Measurements from ENCODE around the gene BBS9. TPM values are rescaled to one million over a fixed set of nuclear protein-coding genes. Genes with fewer than 3 reads are reported as not detected.

BBS9 gene
- total and polyA plus RNA-seq, 7 donors, result 2.4 to 36.6 (median 30.5) TPM

DNA sequence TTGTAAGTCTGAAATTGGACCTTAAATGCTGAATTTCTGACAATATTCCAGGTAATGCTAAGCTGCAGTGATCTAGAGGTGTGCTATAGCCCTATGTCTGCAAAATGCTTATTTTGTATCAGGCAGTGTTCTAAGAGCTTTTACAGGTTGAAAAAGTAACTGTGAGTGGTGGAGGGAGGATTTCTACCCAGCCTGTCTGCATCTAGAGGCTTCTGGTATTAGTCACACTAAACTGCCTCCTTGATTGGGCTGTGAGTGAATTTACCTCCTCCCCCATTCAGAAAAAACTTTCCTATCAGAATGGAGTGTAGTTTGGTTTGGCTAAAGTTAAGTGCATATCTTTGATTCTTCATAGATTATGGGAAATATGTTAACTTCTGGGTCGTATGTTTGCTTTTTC, 56.8 kb downstream of the BBS9 start:
- Histone ChIP-seq H3K27ac (no peak overlapping the region), H3K9me3 (no peaks in the 10 kb centered on the region), H3K36me3 (peaks cover 0 to 3% (median 0%) of the 10 kb centered on the region in 4 donors), H3K4me3 (no peak overlapping the region), H3K27me3 (no peaks in the 10 kb centered on the region), H3K4me1 (peaks cover 0 to 15% (median 4%) of the 10 kb centered on the region in 4 donors)
- TF ChIP-seq POLR2AphosphoS5 (IDR thresholded peaks at IDR 0.05), result no peak
- no peak for TF ChIP-seq EP300 (IDR thresholded peaks at IDR 0.05)
- TF ChIP-seq POLR2A (IDR thresholded peaks at IDR 0.05), result no peak
- no peak for TF ChIP-seq CTCF (IDR thresholded peaks at IDR 0.05)
- 81 to 84% methylated on average over 1 of the region's 1 CpG for WGBS, 2 donors
- intact Hi-C loops (cut with DNase I), result no loop called here
- no peak for DNase-seq

GRCh38 chr7:33190688-33191304, 61.4 kb downstream of the BBS9 start:
- DNase-seq, result no peak
- TF ChIP-seq CTCF (IDR thresholded peaks at IDR 0.05), result no peak
- TF ChIP-seq POLR2AphosphoS5 (IDR thresholded peaks at IDR 0.05), result no peak
- no peaks in the 10 kb centered on the region for H3K36me3 ChIP-seq
- peaks cover 0 to 5% (median 0%) of the 10 kb centered on the region in 4 donors for H3K4me1 ChIP-seq
- H3K27me3 ChIP-seq, result no peaks in the 10 kb centered on the region
- H3K9me3 ChIP-seq, result no peaks in the 10 kb centered on the region
- no peak overlapping the region for H3K4me3 ChIP-seq
- H3K27ac ChIP-seq, result no peak overlapping the region
- intact Hi-C loops (cut with DNase I), result no loop called here
- 98 to 99% methylated on average over 2 of the region's 2 CpGs for WGBS, 2 donors

- Histone ChIP-seq H3K4me3 (no peak overlapping the region), H3K27me3 (no peaks in the 10 kb centered on the region), H3K27ac (no peak overlapping the region), H3K36me3 (no peaks in the 10 kb centered on the region), H3K9me3 (no peaks in the 10 kb centered on the region), H3K4me1 (no peaks in the 10 kb centered on the region)
- TF ChIP-seq POLR2AphosphoS5 (IDR thresholded peaks at IDR 0.05) (no peak), EP300 (IDR thresholded peaks at IDR 0.05) (no peak), POLR2A (IDR thresholded peaks at IDR 0.05) (no peak), CTCF (IDR thresholded peaks at IDR 0.05) (no peak)
- DNase-seq, result no peak
- intact Hi-C loops (cut with DNase I), result no loop called here
These were observed 62.0 kb downstream of the BBS9 start for GRCh38 chr7:33191340-33191739.

DNA sequence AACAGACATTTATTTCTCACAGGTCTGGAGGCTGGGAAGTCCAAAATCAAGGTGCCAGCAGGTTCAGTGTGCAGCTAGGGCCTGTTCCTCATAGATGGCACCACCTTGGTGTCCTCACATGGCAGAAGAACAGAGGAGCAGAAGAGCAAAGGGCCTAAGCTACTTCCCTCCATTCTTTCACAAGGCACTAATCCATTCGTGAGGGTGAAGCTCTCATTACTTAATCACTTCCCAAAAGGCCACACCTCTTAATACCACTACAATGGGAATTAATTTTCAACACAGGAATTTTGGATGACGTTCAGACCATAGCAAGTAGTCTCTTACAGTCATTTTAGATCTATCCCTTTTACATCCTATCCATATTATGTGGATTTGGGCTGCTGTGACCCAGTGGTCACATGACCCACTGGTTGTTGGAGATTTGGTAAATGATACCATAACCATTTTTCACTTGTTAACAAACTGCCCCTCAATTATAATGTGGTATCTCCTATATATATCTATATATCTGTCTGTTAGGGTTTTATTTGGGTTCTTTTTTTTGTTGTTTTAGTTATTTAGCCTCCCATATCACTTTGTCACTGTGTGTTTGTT, 63.4 kb downstream of the BBS9 start:
- no peak overlapping the region for H3K4me3 ChIP-seq
- no peaks in the 10 kb centered on the region for H3K27me3 ChIP-seq
- no peak for TF ChIP-seq POLR2A (IDR thresholded peaks at IDR 0.05)
- TF ChIP-seq POLR2AphosphoS5 (IDR thresholded peaks at IDR 0.05), result no peak
- TF ChIP-seq CTCF (IDR thresholded peaks at IDR 0.05), result no peak
- TF ChIP-seq EP300 (IDR thresholded peaks at IDR 0.05), result no peak
- DNase-seq, result no peak
- 91 to 93% methylated on average over 2 of the region's 2 CpGs for WGBS, 2 donors
- H3K4me1 ChIP-seq, result no peaks in the 10 kb centered on the region
- intact Hi-C loops (cut with DNase I), result no loop called here
- H3K27ac ChIP-seq, result no peak overlapping the region
- H3K9me3 ChIP-seq, result no peaks in the 10 kb centered on the region
- no peaks in the 10 kb centered on the region for H3K36me3 ChIP-seq
